Measurements from ENCODE around the gene FOXC1. TPM values are rescaled to one million over a fixed set of nuclear protein-coding genes. Genes with fewer than 3 reads are reported as not detected.

Gene FOXC1
- total RNA-seq, 1 donor from 2014 or later, result 84.4 TPM

DNA sequence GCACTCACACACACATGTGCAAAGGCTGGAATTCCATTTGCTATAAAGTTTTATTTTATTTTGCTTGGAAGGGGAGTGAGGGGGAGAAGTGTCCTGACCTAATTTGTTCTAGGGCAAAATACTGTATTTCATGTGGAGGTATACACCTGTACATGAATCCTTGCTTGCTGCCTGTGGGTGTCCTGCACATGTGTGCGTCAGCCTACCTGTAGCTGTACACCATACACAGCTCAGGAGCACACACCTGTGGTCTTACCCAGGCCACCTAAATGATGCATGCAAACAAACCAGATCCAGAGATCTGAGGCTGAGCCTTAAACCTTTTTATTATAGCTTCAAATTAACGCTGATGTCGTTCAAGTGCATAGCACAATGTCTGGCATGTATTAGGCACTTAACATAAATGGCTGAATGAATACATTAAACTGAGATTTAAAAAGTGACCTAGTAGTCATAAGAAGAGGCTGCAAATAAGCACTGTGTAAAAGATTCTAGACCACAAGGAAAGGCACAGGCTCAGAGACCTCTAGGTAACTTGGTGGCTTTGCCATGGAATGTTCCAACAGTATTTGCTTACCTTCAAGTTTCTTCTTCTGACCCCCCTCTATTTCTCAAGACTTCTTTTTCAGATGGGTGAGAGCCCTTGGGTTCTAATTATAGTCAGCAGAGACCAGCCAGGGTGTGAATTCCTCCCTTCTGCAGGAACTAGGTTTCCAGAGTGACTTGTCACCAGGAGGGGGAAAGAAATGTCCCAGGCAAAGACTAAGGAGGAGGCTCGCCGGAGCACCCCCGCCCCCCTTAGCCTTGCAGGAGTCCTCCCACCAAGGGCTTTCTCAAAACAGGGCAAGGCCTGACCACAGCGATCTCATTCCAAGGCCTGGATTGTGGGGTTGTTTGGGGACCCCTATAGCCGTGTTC, 13.4 kb downstream of the FOXC1 start:
- Mint-ChIP-seq H3K9me3 (ENCODE audit: low read depth) (no peaks in the 10 kb centered on the region), H3K4me3 (ENCODE audit: unreplicated experiment) (peak overlapping the region; percentile 84), H3K4me1 (ENCODE audit: low read depth) (peaks cover 68% of the 10 kb centered on the region), H3K27me3 (ENCODE audit: low read depth) (no peaks in the 10 kb centered on the region), H3K36me3 (ENCODE audit: low read depth) (peaks cover 4% of the 10 kb centered on the region), H3K27ac (ENCODE audit: unreplicated experiment) (peak overlapping the region; percentile 86)
- TF ChIP-seq, protein P1, sequence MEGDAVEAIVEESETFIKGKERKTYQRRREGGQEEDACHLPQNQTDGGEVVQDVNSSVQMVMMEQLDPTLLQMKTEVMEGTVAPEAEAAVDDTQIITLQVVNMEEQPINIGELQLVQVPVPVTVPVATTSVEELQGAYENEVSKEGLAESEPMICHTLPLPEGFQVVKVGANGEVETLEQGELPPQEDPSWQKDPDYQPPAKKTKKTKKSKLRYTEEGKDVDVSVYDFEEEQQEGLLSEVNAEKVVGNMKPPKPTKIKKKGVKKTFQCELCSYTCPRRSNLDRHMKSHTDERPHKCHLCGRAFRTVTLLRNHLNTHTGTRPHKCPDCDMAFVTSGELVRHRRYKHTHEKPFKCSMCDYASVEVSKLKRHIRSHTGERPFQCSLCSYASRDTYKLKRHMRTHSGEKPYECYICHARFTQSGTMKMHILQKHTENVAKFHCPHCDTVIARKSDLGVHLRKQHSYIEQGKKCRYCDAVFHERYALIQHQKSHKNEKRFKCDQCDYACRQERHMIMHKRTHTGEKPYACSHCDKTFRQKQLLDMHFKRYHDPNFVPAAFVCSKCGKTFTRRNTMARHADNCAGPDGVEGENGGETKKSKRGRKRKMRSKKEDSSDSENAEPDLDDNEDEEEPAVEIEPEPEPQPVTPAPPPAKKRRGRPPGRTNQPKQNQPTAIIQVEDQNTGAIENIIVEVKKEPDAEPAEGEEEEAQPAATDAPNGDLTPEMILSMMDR (IDR thresholded peaks at IDR 0.05), result peak; percentile 43
- DNase-seq (ENCODE audit: low spot score), result no peak

DNA sequence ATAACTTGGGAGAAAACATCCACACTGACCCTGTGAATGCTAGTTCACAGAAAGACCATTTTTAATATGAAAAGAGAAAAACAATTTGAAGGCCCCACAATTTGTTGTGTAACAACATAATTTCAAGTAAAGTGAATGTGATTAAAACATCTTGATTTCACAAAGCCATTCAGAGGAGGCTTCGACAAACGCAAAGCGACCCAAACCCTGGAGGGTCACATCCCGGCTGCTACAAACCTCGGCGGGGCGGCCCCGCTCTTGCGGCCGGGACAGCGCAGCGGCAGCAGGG, 14.0 kb downstream of the FOXC1 start:
- H3K4me1 Mint-ChIP-seq (ENCODE audit: low read depth), result peaks cover 68% of the 10 kb centered on the region
- no peaks in the 10 kb centered on the region for H3K9me3 Mint-ChIP-seq (ENCODE audit: low read depth)
- peak overlapping the region; percentile 86 for H3K27ac Mint-ChIP-seq (ENCODE audit: unreplicated experiment)
- peak overlapping the region; percentile 84 for H3K4me3 Mint-ChIP-seq (ENCODE audit: unreplicated experiment)
- TF ChIP-seq, protein P1 (IDR thresholded peaks at IDR 0.05), result peak; percentile 10
- H3K27me3 Mint-ChIP-seq (ENCODE audit: low read depth), result no peaks in the 10 kb centered on the region
- DNase-seq (ENCODE audit: low spot score), result no peak
- H3K36me3 Mint-ChIP-seq (ENCODE audit: low read depth), result peaks cover under 1% of the 10 kb centered on the region

DNA sequence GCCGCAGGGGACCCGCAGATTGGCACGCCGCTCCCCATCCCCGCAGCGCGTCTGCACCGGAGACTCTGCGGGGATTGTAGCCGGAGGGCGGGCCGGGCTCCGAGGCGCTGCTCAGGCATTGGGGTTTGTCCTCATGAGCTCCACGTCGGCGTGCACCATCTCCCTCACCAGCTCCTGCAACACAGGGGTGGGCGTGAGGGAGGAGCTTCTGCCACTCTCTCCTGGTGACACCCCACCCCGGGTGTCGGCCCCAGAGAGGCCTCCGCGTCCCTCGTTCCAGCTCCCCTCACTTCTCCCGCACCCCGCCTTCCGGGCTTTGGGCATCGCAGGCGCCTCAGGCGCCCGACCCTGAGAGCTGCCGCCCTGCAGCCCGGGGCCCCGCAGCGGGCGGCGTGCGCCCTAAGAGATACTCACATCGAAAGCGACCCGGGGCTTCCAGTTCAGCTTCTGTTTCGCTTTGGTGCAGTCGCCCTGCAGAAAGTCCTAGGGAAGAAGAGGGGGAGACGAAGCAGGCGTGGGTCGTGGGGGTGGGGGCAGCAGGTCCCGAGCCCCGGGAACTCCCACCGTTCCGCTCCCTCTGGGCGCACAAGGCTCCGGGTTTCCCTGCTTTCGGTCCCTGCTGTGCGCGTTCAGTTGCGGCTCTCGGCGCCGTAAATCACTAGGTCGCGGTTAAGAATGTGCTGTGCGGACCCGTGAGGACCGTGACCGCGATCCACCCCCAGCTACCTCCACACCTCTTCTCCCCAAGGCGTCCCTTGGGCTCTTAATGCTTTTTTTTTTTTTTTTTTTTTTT, 14.5 kb downstream of the FOXC1 start:
- no peaks in the 10 kb centered on the region for H3K36me3 Mint-ChIP-seq (ENCODE audit: low read depth)
- peaks cover 72% of the 10 kb centered on the region for H3K4me1 Mint-ChIP-seq (ENCODE audit: low read depth)
- no peaks in the 10 kb centered on the region for H3K27me3 Mint-ChIP-seq (ENCODE audit: low read depth)

DNA sequence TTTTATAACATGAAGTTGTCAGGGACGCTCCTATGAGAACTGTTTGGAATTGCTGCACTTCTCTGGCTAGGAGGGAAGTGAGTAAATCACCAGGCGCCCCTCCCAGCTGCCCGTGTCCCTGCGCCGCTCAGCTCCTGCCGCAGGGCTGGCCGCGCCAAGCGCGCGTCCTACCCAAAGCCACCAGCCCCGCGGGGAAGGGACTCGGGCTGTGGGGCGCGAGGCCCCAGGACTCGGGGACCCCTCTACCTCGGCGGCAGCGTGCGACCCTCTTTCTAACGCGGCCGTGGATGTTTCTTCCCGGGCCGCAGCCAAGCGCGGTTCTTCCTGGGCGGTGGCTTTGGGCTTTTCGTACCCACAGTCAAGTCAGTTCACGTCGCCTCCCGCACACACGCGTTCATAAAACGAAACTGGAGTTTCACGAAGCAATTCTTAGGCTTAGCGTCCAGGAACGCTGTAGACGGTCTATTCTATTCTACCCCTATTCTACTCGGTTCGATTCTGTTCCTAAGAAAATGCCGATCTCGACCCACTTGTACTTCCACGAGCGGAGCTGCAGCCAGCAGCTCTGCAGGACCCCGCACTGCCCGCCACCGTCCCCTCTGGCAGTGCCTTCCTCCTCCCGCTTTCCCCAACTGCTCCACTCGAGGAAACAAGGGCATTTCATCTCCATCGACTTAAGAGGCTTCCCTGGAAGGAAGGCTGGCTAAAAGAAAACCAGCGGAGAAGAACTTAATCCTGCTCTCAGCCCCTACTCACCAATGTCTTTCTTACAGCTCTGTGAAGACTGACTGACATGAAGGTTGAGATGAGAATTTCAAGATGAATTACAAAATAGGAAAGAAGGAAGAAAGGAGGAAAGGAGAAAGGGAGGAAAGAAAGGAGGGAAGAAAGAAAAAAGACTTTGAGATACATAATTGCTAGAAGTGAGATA, 15.4 kb downstream of the FOXC1 start:
- Mint-ChIP-seq H3K27me3 (ENCODE audit: low read depth) (no peaks in the 10 kb centered on the region), H3K4me3 (ENCODE audit: unreplicated experiment) (peak overlapping the region; percentile 84), H3K36me3 (ENCODE audit: low read depth) (no peaks in the 10 kb centered on the region), H3K4me1 (ENCODE audit: low read depth) (peaks cover 69% of the 10 kb centered on the region), H3K27ac (ENCODE audit: unreplicated experiment) (peak overlapping the region; percentile 85), H3K9me3 (ENCODE audit: low read depth) (no peaks in the 10 kb centered on the region)
- DNase-seq (ENCODE audit: low spot score), result no peak
- TF ChIP-seq, protein P1 (IDR thresholded peaks at IDR 0.05), result peak; percentile 16

More for the DNA sequence above, 14.5 kb downstream of the FOXC1 start:
- Mint-ChIP-seq H3K4me3 (ENCODE audit: unreplicated experiment) (peak overlapping the region; percentile 84), H3K9me3 (ENCODE audit: low read depth) (no peaks in the 10 kb centered on the region), H3K27ac (ENCODE audit: unreplicated experiment) (peak overlapping the region; percentile 86)
- DNase-seq (ENCODE audit: low spot score), result no peak
- TF ChIP-seq, protein P1 (IDR thresholded peaks at IDR 0.05), result no peak
